Endothelial cell of umbilical vein (primary cell): ENCODE measurements around the gene TMEM174. TPM values are rescaled to one million over a fixed set of nuclear protein-coding genes. Genes with fewer than 3 reads are reported as not detected.

Source experiments
- BruUV-seq: library from RNA; stranded (reverse); fragments of 400-500 nt; replicated peaks from 2 replicates; lab custom pipeline; 2021; lab: Mats Ljungman, UMichigan
- CTCF ChIA-PET: fragments of 300-600, 350-600 bp; sonication (Branson Sonifier 250); formaldehyde crosslinking; loops from one replicate; lab custom pipeline; 2021; ENCODE audit warnings: antibody characterized with exemption, inconsistent platforms; lab: Charles Lee
- POLR2A ChIA-PET: fragments of 300-600, 350-600 bp; sonication (Branson Sonifier 250); formaldehyde crosslinking; loops from one replicate; lab custom pipeline; 2021; ENCODE audit warnings: antibody characterized with exemption, inconsistent platforms; lab: Charles Lee
- DNase-seq: peaks from one replicate; pipeline ENCODE4 v3.0.0-alpha.2; 2011; ENCODE audit warnings: low read depth, low spot score
- FAIRE-seq: peaks from 2 replicates; lab custom pipeline; 2011; peaks lifted over from hg19 to GRCh38; lab: Jason Lieb, UNC
- H2AFZ ChIP-seq: 2 replicates; pipeline ENCODE4 v1.6.0; 2012; ENCODE audit warnings: low read depth, low read length, control low read depth, inconsistent platforms
- H3K27ac ChIP-seq: 2 replicates; pipeline ENCODE4 v1.5.1; 2011; ENCODE audit warnings: low read depth, mild to moderate bottlenecking, control low read depth, low read length, moderate library complexity; ENCODE audit not compliant: insufficient read depth
- H3K27me3 ChIP-seq, 2 experiments: 2 replicates each; pipeline versions ENCODE4 v1.6.0 to v1.6.1; 2011; ENCODE audit warnings: low read length in 2 of 2, mixed read lengths in 1 of 2; ENCODE audit not compliant: control insufficient read depth in 2 of 2, insufficient read depth in 2 of 2
- H3K36me3 ChIP-seq, 2 experiments: 2 replicates in 1 of 2; 3 replicates in 1 of 2; pipeline ENCODE4 v1.5.1; 2011; ENCODE audit warnings: low read length in 2 of 2, mild to moderate bottlenecking in 1 of 2, moderate library complexity in 1 of 2; ENCODE audit not compliant: control insufficient read depth in 2 of 2, insufficient read depth in 2 of 2; ENCODE audit errors: extremely low read depth in 1 of 2
- H3K4me1 ChIP-seq: 3 replicates; pipeline ENCODE4 v1.5.1; 2011; ENCODE audit warnings: mild to moderate bottlenecking, low read length; ENCODE audit not compliant: control insufficient read depth, insufficient read depth; ENCODE audit errors: extremely low read depth
- H3K4me2 ChIP-seq: 2 replicates; pipeline ENCODE4 v1.6.1; 2011; ENCODE audit warnings: low read length, control low read depth, mixed read lengths; ENCODE audit not compliant: insufficient read depth
- H3K4me3 ChIP-seq, 3 experiments: fragments of 200-600 bp in 1 of 3; sonication (generic), shearing (Covaris generic) in 1 of 3; replicated peaks in 1 of 3; 2 replicates each; pipeline ENCODE4 v1.5.1; 2011 to 2016; ENCODE audit warnings: control low read depth in 3 of 3, low read length in 3 of 3, mild to moderate bottlenecking in 2 of 3, inconsistent platforms in 1 of 3, low read depth in 1 of 3, moderate library complexity in 1 of 3; ENCODE audit not compliant: insufficient read depth in 1 of 3
- H3K79me2 ChIP-seq: 2 replicates; pipeline ENCODE4 v1.6.0; 2012; ENCODE audit warnings: low read length, inconsistent platforms; ENCODE audit not compliant: control insufficient read depth, insufficient read depth
- H3K9ac ChIP-seq: replicated peaks from 2 replicates; pipeline ENCODE3; 2011; ENCODE audit warnings: low read length, control low read depth; ENCODE audit not compliant: insufficient read depth; ENCODE audit errors: extremely low read depth
- H3K9me1 ChIP-seq: replicated peaks from 3 replicates; pipeline ENCODE4 v1.6.0; 2011; ENCODE audit warnings: mild to moderate bottlenecking, low read length; ENCODE audit not compliant: control insufficient read depth, insufficient read depth; ENCODE audit errors: extremely low read depth
- H3K9me3 ChIP-seq: replicated peaks from 2 replicates; pipeline ENCODE4 v1.5.1; 2012; ENCODE audit warnings: low read length, inconsistent platforms; ENCODE audit not compliant: control insufficient read depth, insufficient read depth
- H4K20me1 ChIP-seq: replicated peaks from 2 replicates; pipeline ENCODE3; 2011; ENCODE audit warnings: mild to moderate bottlenecking, low read length; ENCODE audit not compliant: control insufficient read depth, insufficient read depth; ENCODE audit errors: extremely low read depth
- CTCF ChIP-seq, 2 donors: IDR thresholded peaks; 1 replicate in 1 of 2; 2 replicates in 1 of 2; pipeline ENCODE4 v1.5.1; 2011; ENCODE audit warnings: low read length in 2 of 2, mild to moderate bottlenecking in 2 of 2, moderate library complexity in 2 of 2, control low read depth in 1 of 2, inconsistent platforms in 1 of 2, low read depth in 1 of 2; ENCODE audit not compliant: insufficient read depth in 1 of 2; ENCODE audit errors: extremely low read depth in 1 of 2
- EZH2 ChIP-seq: IDR thresholded peaks from 2 replicates; pipeline ENCODE4 v1.6.1; 2012; ENCODE audit warnings: borderline replicate concordance, low read depth, mild to moderate bottlenecking, moderate library complexity, low read length, inconsistent platforms; ENCODE audit not compliant: severe bottlenecking
- FOS ChIP-seq: IDR thresholded peaks from 2 replicates; pipeline ENCODE4 v1.6.1; 2011; ENCODE audit warnings: mild to moderate bottlenecking, low read length, moderate library complexity, borderline replicate concordance; ENCODE audit not compliant: insufficient read depth
- GATA2 ChIP-seq: IDR thresholded peaks from 2 replicates; pipeline ENCODE4 v1.7.0; 2011; ENCODE audit warnings: low read depth, mild to moderate bottlenecking, moderate library complexity, mixed read lengths, low read length; ENCODE audit not compliant: insufficient read length, insufficient read depth
- JUN ChIP-seq: IDR thresholded peaks from 2 replicates; pipeline ENCODE4 v1.6.1; 2011; ENCODE audit warnings: borderline replicate concordance, low read depth; ENCODE audit not compliant: insufficient read length, insufficient read depth
- MYC ChIP-seq: IDR thresholded peaks from one replicate; pipeline ENCODE4 v1.6.1; 2011; ENCODE audit warnings: mild to moderate bottlenecking, low read depth, low read length
- POLR2A ChIP-seq: IDR thresholded peaks from 2 replicates; pipeline ENCODE4 v1.6.1; 2012; ENCODE audit warnings: low read depth, mild to moderate bottlenecking, control low read depth, low read length
- POLR2AphosphoS5 ChIP-seq: IDR thresholded peaks from 2 replicates; pipeline ENCODE4 v1.6.1; 2012; ENCODE audit warnings: low read depth, mild to moderate bottlenecking, control low read depth, low read length, moderate library complexity; ENCODE audit not compliant: insufficient read depth
- dilution Hi-C: fragments of 300-500 bp; cut with MboI; formaldehyde crosslinking; loops from one replicate; pipeline ENCODE4 v1.15.0; 2019; ENCODE audit warnings: low sequenced_read_pairs; ENCODE audit not compliant: extremely low pct_ligation_motif_present
- intact Hi-C: fragments of 100-400 bp; cut with micrococcal nuclease; formaldehyde crosslinking; loops from one replicate; pipeline ENCODE4 v1.10.0; 2022
- polyA plus RNA-seq, 4 experiments: library from polyadenylated mRNA; depleted of rRNA in 3 of 4; stranded (reverse) in 3 of 4; unstranded in 1 of 4; fragments of >200 nt; gene quantifications; 2 replicates each; pipeline versions ENCODE4 v1.2.1 to v1.2.3, GENCODE V29; 2011 to 2012; ENCODE audit warnings: missing spikeins in 1 of 4
- total RNA-seq: library from RNA; stranded (reverse); gene quantifications from 2 replicates; pipeline ENCODE4 v1.2.3, GENCODE V29; 2021
- TF ChIP-seq, protein P1 (sequence below): IDR thresholded peaks from 2 replicates; pipeline ENCODE4 v1.6.1; 2011; ENCODE audit not compliant: insufficient read depth, insufficient read length

Gene TMEM174
- total and polyA plus RNA-seq, 2 donors (not counting 3 experiments of a cell fraction or from before 2014, with no cell fraction given): not detected

DNA sequence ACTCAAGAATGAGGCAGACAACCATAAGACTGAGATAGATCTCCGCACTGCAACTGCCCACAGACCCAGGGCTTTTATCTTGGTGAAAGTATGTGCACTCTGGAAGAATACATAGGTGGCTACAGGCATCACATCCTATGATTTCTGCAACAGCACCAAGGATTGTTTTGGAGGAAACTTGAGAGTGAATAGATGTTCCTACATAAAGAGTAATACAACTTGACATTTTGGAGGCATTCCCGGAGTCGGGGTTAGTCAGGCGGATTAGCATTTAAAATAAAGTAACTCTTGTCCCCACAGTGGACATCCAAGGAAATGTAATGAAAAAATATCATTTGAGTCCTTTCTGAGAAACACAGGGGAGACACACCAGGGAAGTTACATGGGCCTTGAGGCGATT, 26.7 kb downstream of the TMEM174 start:
- intact Hi-C loops: no loop called here

More for the DNA sequence above, 26.7 kb downstream of the TMEM174 start:
- Histone ChIP-seq H3K9me1 (no peaks in the 10 kb centered on the region), H4K20me1 (no peaks in the 10 kb centered on the region), H2AFZ (no peak overlapping the region), H3K4me3 (no peak overlapping the region), H3K9ac (no peak overlapping the region), H3K4me2 (no peak overlapping the region), H3K27me3 (peaks cover 29 to 38% of the 10 kb centered on the region in 2 experiments), H3K27ac (no peak overlapping the region), H3K36me3 (no peaks in the 10 kb centered on the region), H3K9me3 (no peaks in the 10 kb centered on the region), H3K4me1 (no peaks in the 10 kb centered on the region), H3K79me2 (no peaks in the 10 kb centered on the region)
- CTCF ChIA-PET: interaction anchor here (1.0 to 1.4 kb wide), 3 partner anchors 17 to 252 kb away, joined by 3 to 4 read pairs (median 3); no protein-coding TSS in a partner anchor
- no TSS peak for BruUV-seq
- DNase-seq (no peak), FAIRE-seq (no peak)
- dilution Hi-C loops: no loop called here
- TF ChIP-seq MYC: no peak
- no peak for TF ChIP-seq POLR2AphosphoS5
- TF ChIP-seq POLR2A: no peak
- TF ChIP-seq CTCF (IDR thresholded peaks at IDR 0.05; ENCODE audit: extremely low read depth in 1 of 2, insufficient read depth in 1 of 2, low read depth in 1 of 2, low read length in 2 of 2): no peak
- TF ChIP-seq FOS: no peak
- no peak for TF ChIP-seq EZH2
- no peak for TF ChIP-seq GATA2
- TF ChIP-seq JUN: no peak
- TF ChIP-seq, protein P1, sequence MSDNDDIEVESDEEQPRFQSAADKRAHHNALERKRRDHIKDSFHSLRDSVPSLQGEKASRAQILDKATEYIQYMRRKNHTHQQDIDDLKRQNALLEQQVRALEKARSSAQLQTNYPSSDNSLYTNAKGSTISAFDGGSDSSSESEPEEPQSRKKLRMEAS: no peak
- POLR2A ChIA-PET: no interaction called here
